ENCODE measurements around the gene TOP3A. TPM values are rescaled to one million over a fixed set of nuclear protein-coding genes. Genes with fewer than 3 reads are reported as not detected.

The TOP3A gene
- total RNA-seq, 2 donors from 2014 or later: 18.4 to 37.1 TPM

GRCh38 chr17:18235743-18236256 is 79.0 kb downstream of the TOP3A start:
- Histone ChIP-seq H3K9me3 (no peaks in the 10 kb centered on the region), H3K36me3 (no peaks in the 10 kb centered on the region), H3K4me1 (replicated peaks) (no peaks in the 10 kb centered on the region), H3K4me3 (no peak overlapping the region), H3K27ac (no peak overlapping the region), H3K27me3 (replicated peaks; ENCODE audit: insufficient read depth) (no peaks in the 10 kb centered on the region)
- 59% methylated on average over 14 of the region's 14 CpGs for WGBS
- TF ChIP-seq POLR2AphosphoS5 (IDR thresholded peaks at IDR 0.05) (no peak), POLR2A (IDR thresholded peaks at IDR 0.05) (peak; percentile 23)
- intact Hi-C loops (cut with DNase I): no loop called here
- no peak for DNase-seq (ENCODE audit: low spot score)

GRCh38 chr17:18234853-18235380 is 79.9 kb downstream of the TOP3A start:
- Histone ChIP-seq H3K4me3 (no peak overlapping the region), H3K27ac (no peak overlapping the region), H3K27me3 (replicated peaks; ENCODE audit: insufficient read depth) (no peaks in the 10 kb centered on the region), H3K4me1 (replicated peaks) (no peaks in the 10 kb centered on the region), H3K9me3 (no peaks in the 10 kb centered on the region), H3K36me3 (no peaks in the 10 kb centered on the region)
- intact Hi-C loops (cut with DNase I): no loop called here
- no peak for TF ChIP-seq CTCF (IDR thresholded peaks at IDR 0.05)
- no peak for TF ChIP-seq POLR2AphosphoS5 (IDR thresholded peaks at IDR 0.05)
- no peak for TF ChIP-seq POLR2A (IDR thresholded peaks at IDR 0.05)
- 97% methylated on average over 18 of the region's 22 CpGs for WGBS
- no peak for DNase-seq (ENCODE audit: low spot score)

- 93% methylated on average over 22 of the region's 22 CpGs for WGBS
- H3K36me3 ChIP-seq: no peaks in the 10 kb centered on the region
- H3K27ac ChIP-seq: no peak overlapping the region
- no peak overlapping the region for H3K4me3 ChIP-seq
- intact Hi-C loops (cut with DNase I): no loop called here
- H3K9me3 ChIP-seq: no peaks in the 10 kb centered on the region
- DNase-seq (ENCODE audit: low spot score): no peak
- TF ChIP-seq CTCF (IDR thresholded peaks at IDR 0.05): no peak
- TF ChIP-seq POLR2A (IDR thresholded peaks at IDR 0.05): no peak
- TF ChIP-seq POLR2AphosphoS5 (IDR thresholded peaks at IDR 0.05): no peak
- H3K27me3 ChIP-seq (replicated peaks; ENCODE audit: insufficient read depth): no peaks in the 10 kb centered on the region
- H3K4me1 ChIP-seq (replicated peaks): no peaks in the 10 kb centered on the region
These were observed 80.8 kb downstream of the TOP3A start for GRCh38 chr17:18233803-18234518.

- Histone ChIP-seq H3K4me1 (replicated peaks) (no peaks in the 10 kb centered on the region), H3K4me3 (no peak overlapping the region), H3K27me3 (replicated peaks; ENCODE audit: insufficient read depth) (no peaks in the 10 kb centered on the region), H3K27ac (no peak overlapping the region), H3K9me3 (no peaks in the 10 kb centered on the region), H3K36me3 (no peaks in the 10 kb centered on the region)
- intact Hi-C loops (cut with DNase I): no loop called here
- no peak for DNase-seq (ENCODE audit: low spot score)
- WGBS: 60% methylated on average over 9 of the region's 9 CpGs
- TF ChIP-seq POLR2AphosphoS5 (IDR thresholded peaks at IDR 0.05): no peak
- TF ChIP-seq CTCF (IDR thresholded peaks at IDR 0.05): no peak
- TF ChIP-seq POLR2A (IDR thresholded peaks at IDR 0.05): no peak
These were observed 83.6 kb downstream of the TOP3A start for GRCh38 chr17:18231164-18231563.

GRCh38 chr17:18230288-18231141 is 84.3 kb downstream of the TOP3A start:
- H3K27me3 ChIP-seq (replicated peaks; ENCODE audit: insufficient read depth): no peaks in the 10 kb centered on the region
- TF ChIP-seq POLR2A (IDR thresholded peaks at IDR 0.05): no peak
- H3K4me1 ChIP-seq (replicated peaks): no peaks in the 10 kb centered on the region
- intact Hi-C loops (cut with DNase I): no loop called here
- H3K36me3 ChIP-seq: no peaks in the 10 kb centered on the region
- H3K27ac ChIP-seq: no peak overlapping the region
- WGBS: 84% methylated on average over 14 of the region's 14 CpGs
- DNase-seq (ENCODE audit: low spot score): no peak
- no peaks in the 10 kb centered on the region for H3K9me3 ChIP-seq
- no peak overlapping the region for H3K4me3 ChIP-seq

Measured in prostate gland (tissue), 2 donors.